A549 treated with dexamethasone at 1 μM for 4 hours (cell line): ENCODE results near the gene PRR14L. TPM values are rescaled to one million over a fixed set of nuclear protein-coding genes. Genes with fewer than 3 reads are reported as not detected.

Source experiments
- total RNA-seq: library from RNA; stranded (reverse); fragments of 200-300 nt; extraction: Qiagen RNA extraction; gene quantifications from 5 replicates; pipeline ENCODE4 v1.2.3, GENCODE V29; 2022

Gene PRR14L
- total RNA-seq = 6.1 to 9.7 TPM (median 8.1 TPM) in 5 replicates

DNA sequence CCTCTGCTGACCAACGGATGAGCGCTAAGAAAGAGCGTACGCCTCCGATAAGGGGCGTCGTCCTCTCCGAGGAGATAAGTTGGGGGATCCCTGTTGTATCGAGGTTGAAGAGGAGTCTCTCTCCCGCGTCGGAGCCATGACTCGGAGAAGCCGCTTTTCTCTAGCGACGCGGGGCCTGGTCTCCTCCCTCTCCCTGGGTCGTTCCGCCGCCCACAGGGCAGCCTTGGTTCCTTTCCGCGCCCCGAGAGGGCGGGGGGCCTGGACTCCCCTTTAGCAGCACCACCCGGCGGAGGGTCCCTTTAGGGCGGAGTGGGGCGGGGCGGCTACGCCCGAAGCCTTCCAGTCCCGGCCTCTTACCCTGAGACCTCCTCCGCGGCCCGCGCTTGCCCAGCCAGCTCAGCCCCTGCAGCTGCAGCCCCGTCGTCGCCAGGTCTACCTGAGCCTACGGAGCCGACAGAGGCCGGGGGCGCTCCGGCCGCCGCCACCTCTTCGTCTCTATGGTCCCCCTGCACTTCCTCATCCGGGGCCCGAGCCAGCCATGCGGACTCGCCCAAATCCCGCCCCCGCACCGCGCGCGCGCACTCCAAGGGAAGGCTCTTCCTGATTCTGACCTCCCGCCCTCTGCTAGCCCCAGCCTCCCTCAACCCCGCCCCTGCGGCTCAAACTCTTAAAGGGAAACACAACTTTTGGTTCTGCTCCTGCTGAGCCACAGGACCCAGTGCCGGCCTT lies at the start of gene PRR14L:
Gene PRR14L, minus strand, starts transcription at position 497 of the 729 bp plus-strand sequence. CDS start 11,272 bp downstream, outside the sequence.

GRCh38 chr22:31753634-31754501 lies 3.9 kb upstream of the PRR14L start, which contains the start of gene DEPDC5:
DEPDC5 (plus strand) TSS chr22:31754019; CDS start chr22:31754922, 903 bp downstream.

GRCh38 chr22:31661851-31662667 lies 87.9 kb downstream of the PRR14L start, which contains the start of gene PISD:
PISD (minus strand) TSS chr22:31662215; CDS start chr22:31662208, 7 bp downstream.

Other genes starting within 250 kb of the PRR14L start
- gene PISD, start 87.9 kb downstream of the PRR14L start, total RNA-seq = 21.5 to 28.7 TPM (median 27.1 TPM) in 5 replicates
- 2.4 to 6.0 TPM (median 4.9 TPM) in 5 replicates for gene DEPDC5, start 3.9 kb upstream of the PRR14L start, total RNA-seq
- gene YWHAH, start 194.4 kb upstream of the PRR14L start, total RNA-seq = 118 to 156 TPM (median 150 TPM) in 5 replicates